LNCaP clone FGC (cell line): Measurements from ENCODE around the gene ENTPD2.

Experiments
- DNase-seq: peaks from one replicate; pipeline ENCODE4 v3.0.0-alpha.2; 2011; ENCODE audit warnings: low read depth
- H3K4me3 ChIP-seq: 2 replicates; pipeline ENCODE4 v1.5.1; 2011; ENCODE audit warnings: mild to moderate bottlenecking, low read depth, low read length, control low read depth
- CTCF ChIP-seq: IDR thresholded peaks from 2 replicates; pipeline ENCODE4 v1.5.1; 2012; ENCODE audit warnings: mild to moderate bottlenecking; ENCODE audit not compliant: control insufficient read depth, insufficient read depth; ENCODE audit errors: extremely low read depth

ENTPD2 gene

GRCh38 chr9:137011907-137012675 lies 41.8 kb downstream of the ENTPD2 start:
- no peak overlapping the region for H3K4me3 ChIP-seq
- no peak for DNase-seq
- TF ChIP-seq CTCF = no peak

- no peak for DNase-seq
- H3K4me3 ChIP-seq = no peak overlapping the region
- TF ChIP-seq CTCF = no peak
These were observed 42.7 kb downstream of the ENTPD2 start for GRCh38 chr9:137011156-137011555.

- H3K4me3 ChIP-seq = no peak overlapping the region
- no peak for DNase-seq
- TF ChIP-seq CTCF = no peak
These were observed 43.7 kb downstream of the ENTPD2 start for GRCh38 chr9:137009938-137010732.

- no peak for DNase-seq
- TF ChIP-seq CTCF = no peak
- no peak overlapping the region for H3K4me3 ChIP-seq
These were observed 44.6 kb downstream of the ENTPD2 start for GRCh38 chr9:137009217-137009616.

GRCh38 chr9:137008312-137008711 lies 45.5 kb downstream of the ENTPD2 start:
- no peak for DNase-seq
- H3K4me3 ChIP-seq = no peak overlapping the region
- no peak for TF ChIP-seq CTCF

- no peak for DNase-seq
- no peak for TF ChIP-seq CTCF
- H3K4me3 ChIP-seq = no peak overlapping the region
These were observed 46.0 kb downstream of the ENTPD2 start for GRCh38 chr9:137007816-137008270.
